Measurements from ENCODE around the gene NEU3.
"Not testable (repeated sequence)": the region's sequence is repeated elsewhere in the genome, so short reads cannot be mapped to it uniquely, and the experiment has no call there.

The NEU3 gene

GRCh38 chr11:74988541-74989259 is at the start of gene NEU3:
TSS of gene NEU3 (plus strand) at chr11:74988933. CDS start at chr11:74989061, 128 bp downstream.
- DNase-seq (ENCODE audit: low read depth in 3 of 3), result peak; percentile 66 to 82 (median 70)

- DNase-seq (ENCODE audit: low read depth in 3 of 3), result no peak
Measured at GRCh38 chr11:74941492-74941891, 47.2 kb upstream of the NEU3 start.

- no peak for DNase-seq (ENCODE audit: low read depth in 3 of 3)
Measured at GRCh38 chr11:74942073-74942759, 46.5 kb upstream of the NEU3 start.

GRCh38 chr11:74948546-74948897 is 40.2 kb upstream of the NEU3 start:
- DNase-seq (ENCODE audit: low read depth in 3 of 3), result no peak

- peak; percentile 91 to 99 (median 98) for DNase-seq (ENCODE audit: low read depth in 3 of 3)
Measured at GRCh38 chr11:74948898-74949752, 39.6 kb upstream of the NEU3 start, which contains the start of the genes SPCS2 and XRRA1. TSS of gene SPCS2 (plus strand) at chr11:74949266. CDS start at chr11:74949286, 20 bp downstream. TSS of gene XRRA1 (minus strand) at chr11:74949091. CDS start at chr11:74940878, 8,213 bp downstream.

GRCh38 chr11:74949753-74950137 is 39.0 kb upstream of the NEU3 start:
- DNase-seq (ENCODE audit: low read depth in 3 of 3), result no peak

GRCh38 chr11:74950374-74950969 is 38.3 kb upstream of the NEU3 start:
- no peak for DNase-seq (ENCODE audit: low read depth in 3 of 3)

- DNase-seq (ENCODE audit: low read depth in 3 of 3), result no peak
Measured at GRCh38 chr11:74951226-74951625, 37.5 kb upstream of the NEU3 start.

- no peak for DNase-seq (ENCODE audit: low read depth in 3 of 3)
Measured at GRCh38 chr11:74952752-74953151, 36.0 kb upstream of the NEU3 start.

- no peak for DNase-seq (ENCODE audit: low read depth in 3 of 3)
Measured at GRCh38 chr11:74953451-74953850, 35.3 kb upstream of the NEU3 start.

GRCh38 chr11:74954199-74954598 is 34.5 kb upstream of the NEU3 start:
- no peak for DNase-seq (ENCODE audit: low read depth in 3 of 3)

GRCh38 chr11:74956397-74957015 is 32.2 kb upstream of the NEU3 start:
- no peak for DNase-seq (ENCODE audit: low read depth in 3 of 3)

- no peak for DNase-seq (ENCODE audit: low read depth in 3 of 3)
Measured at GRCh38 chr11:74957937-74958629, 30.6 kb upstream of the NEU3 start.

- DNase-seq (ENCODE audit: low read depth in 3 of 3), result not testable (repeated sequence)
Measured at GRCh38 chr11:74960128-74960527, 28.6 kb upstream of the NEU3 start.

- DNase-seq (ENCODE audit: low read depth in 3 of 3), result no peak
Measured at GRCh38 chr11:74966651-74967050, 22.1 kb upstream of the NEU3 start.

GRCh38 chr11:74970852-74971395 is 17.8 kb upstream of the NEU3 start:
- DNase-seq (ENCODE audit: low read depth in 3 of 3), result no peak

GRCh38 chr11:74971424-74971823 is 17.3 kb upstream of the NEU3 start:
- no peak for DNase-seq (ENCODE audit: low read depth in 3 of 3)

GRCh38 chr11:74978041-74978440 is 10.7 kb upstream of the NEU3 start:
- no peak for DNase-seq (ENCODE audit: low read depth in 3 of 3)

- DNase-seq (ENCODE audit: low read depth in 3 of 3), result no peak
Measured at GRCh38 chr11:74980634-74981033, 8.1 kb upstream of the NEU3 start.

- DNase-seq (ENCODE audit: low read depth in 3 of 3), result no peak
Measured at GRCh38 chr11:74981888-74982287, 6.8 kb upstream of the NEU3 start.

- no peak for DNase-seq (ENCODE audit: low read depth in 3 of 3)
Measured at GRCh38 chr11:74984070-74984469, 4.7 kb upstream of the NEU3 start.

Data from stimulated activated CD4-positive, alpha-beta T cell treated with anti-CD3 and anti-CD28 coated beads, TNF-alpha, amount 100 ng/mL, for 48 hours (primary cell).